B cell (primary cell): ENCODE measurements around the gene FAM20C.

Experiments used
- EZH2 ChIP-seq: IDR thresholded peaks from 2 replicates; pipeline ENCODE4 v1.6.1; 2012; ENCODE audit warnings: borderline replicate concordance, low read depth, mild to moderate bottlenecking, moderate library complexity, low read length; ENCODE audit not compliant: insufficient read depth, poor library complexity, severe bottlenecking
- TF ChIP-seq, protein P1 (sequence below): fragments of 200-600 bp; IDR thresholded peaks from one replicate; pipeline ENCODE4 v1.8.0; 2022; ENCODE audit warnings: antibody characterized with exemption, mild to moderate bottlenecking

DNA sequence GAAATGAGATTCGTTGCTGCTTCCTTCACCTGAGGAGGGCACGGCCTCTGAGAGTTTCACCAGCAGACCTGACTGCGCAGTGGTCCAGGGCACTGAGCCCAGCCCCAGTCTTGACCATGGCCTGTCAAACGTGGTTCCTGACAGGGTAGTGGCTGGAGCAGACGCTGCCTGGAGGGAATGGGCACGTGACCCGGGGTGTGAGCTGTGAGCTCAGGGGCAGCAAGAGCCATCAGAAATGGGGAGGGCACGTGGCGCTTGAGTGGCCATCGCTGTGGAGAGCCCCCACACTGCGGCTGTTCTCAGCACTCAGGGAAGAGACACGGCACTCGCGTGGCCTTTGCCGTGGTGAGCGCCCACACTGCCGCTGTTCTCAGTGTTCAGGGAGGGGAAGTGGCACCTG, 12.0 kb downstream of the FAM20C start:
- no peak for TF ChIP-seq EZH2
- TF ChIP-seq, protein P1, sequence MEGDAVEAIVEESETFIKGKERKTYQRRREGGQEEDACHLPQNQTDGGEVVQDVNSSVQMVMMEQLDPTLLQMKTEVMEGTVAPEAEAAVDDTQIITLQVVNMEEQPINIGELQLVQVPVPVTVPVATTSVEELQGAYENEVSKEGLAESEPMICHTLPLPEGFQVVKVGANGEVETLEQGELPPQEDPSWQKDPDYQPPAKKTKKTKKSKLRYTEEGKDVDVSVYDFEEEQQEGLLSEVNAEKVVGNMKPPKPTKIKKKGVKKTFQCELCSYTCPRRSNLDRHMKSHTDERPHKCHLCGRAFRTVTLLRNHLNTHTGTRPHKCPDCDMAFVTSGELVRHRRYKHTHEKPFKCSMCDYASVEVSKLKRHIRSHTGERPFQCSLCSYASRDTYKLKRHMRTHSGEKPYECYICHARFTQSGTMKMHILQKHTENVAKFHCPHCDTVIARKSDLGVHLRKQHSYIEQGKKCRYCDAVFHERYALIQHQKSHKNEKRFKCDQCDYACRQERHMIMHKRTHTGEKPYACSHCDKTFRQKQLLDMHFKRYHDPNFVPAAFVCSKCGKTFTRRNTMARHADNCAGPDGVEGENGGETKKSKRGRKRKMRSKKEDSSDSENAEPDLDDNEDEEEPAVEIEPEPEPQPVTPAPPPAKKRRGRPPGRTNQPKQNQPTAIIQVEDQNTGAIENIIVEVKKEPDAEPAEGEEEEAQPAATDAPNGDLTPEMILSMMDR, result no peak
